Vagina (tissue), 2 donors: Measurements from ENCODE around the gene ATP6V0D1. TPM values are rescaled to one million over a fixed set of nuclear protein-coding genes. Genes with fewer than 3 reads are reported as not detected.
"Not testable (repeated sequence)": the region's sequence is repeated elsewhere in the genome, so short reads cannot be mapped to it uniquely, and the experiment has no call there.

Experiments used
- DNase-seq, 2 donors: peaks; one replicate each; pipeline ENCODE4 v3.0.0-alpha.2; 2017; ENCODE audit errors: extremely low spot score in 2 of 2
- H3K27ac ChIP-seq: fragments of 200-600 bp; sonication (generic); one replicate; pipeline ENCODE4 v1.5.1; 2019
- H3K27me3 ChIP-seq: fragments of 200-600 bp; sonication (generic); one replicate; pipeline ENCODE4 v1.5.1; 2019
- H3K36me3 ChIP-seq, 2 donors: fragments of 200-600 bp; sonication (generic); one replicate each; pipeline ENCODE4 v1.5.1; 2017 to 2019
- H3K4me1 ChIP-seq: fragments of 200-600 bp; sonication (generic); one replicate; pipeline ENCODE4 v1.5.1; 2019
- H3K4me3 ChIP-seq, 2 donors: fragments of 200-600 bp; sonication (generic); 1 replicate in 1 of 2; 2 replicates in 1 of 2; pipeline ENCODE4 v1.5.1; 2016 to 2019
- H3K9me3 ChIP-seq: fragments of 200-600 bp; sonication (generic); one replicate; pipeline ENCODE4 v1.5.1; 2019
- POLR2A ChIP-seq, 2 donors: fragments of 450-650 bp; IDR thresholded peaks; one replicate each; pipeline ENCODE4 v1.6.1; 2017; ENCODE audit warnings: antibody characterized with exemption in 2 of 2, mild to moderate bottlenecking in 2 of 2, moderate library complexity in 2 of 2
- POLR2AphosphoS5 ChIP-seq, 2 donors: sonication (generic); formaldehyde crosslinking; IDR thresholded peaks; one replicate each; pipeline ENCODE4 v1.9.0; 2017; ENCODE audit warnings: antibody characterized with exemption in 2 of 2, mild to moderate bottlenecking in 2 of 2, low read depth in 1 of 2; ENCODE audit not compliant: insufficient read depth in 1 of 2
- intact Hi-C: fragments of 100-400 bp; cut with DNase I; formaldehyde crosslinking; loops from one replicate; pipeline ENCODE4 v1.15.1; 2023
- total RNA-seq: library from RNA; depleted of rRNA; stranded (reverse); fragments of >200 nt; gene quantifications from one replicate; pipeline ENCODE4 v1.2.3, GENCODE V29; 2016
- TF ChIP-seq, protein P1 (sequence below), 3 experiments: fragments of 450-650 bp in 2 of 3; fragments of 200-600 bp in 1 of 3; sonication (generic) in 1 of 3; IDR thresholded peaks; one replicate each; pipeline ENCODE4 v1.5.1; 2017 to 2019; ENCODE audit warnings: antibody characterized with exemption in 3 of 3, mild to moderate bottlenecking in 2 of 3, moderate library complexity in 2 of 3

The ATP6V0D1 gene
- total RNA-seq, 1 donor from 2014 or later, result 110 TPM

DNA sequence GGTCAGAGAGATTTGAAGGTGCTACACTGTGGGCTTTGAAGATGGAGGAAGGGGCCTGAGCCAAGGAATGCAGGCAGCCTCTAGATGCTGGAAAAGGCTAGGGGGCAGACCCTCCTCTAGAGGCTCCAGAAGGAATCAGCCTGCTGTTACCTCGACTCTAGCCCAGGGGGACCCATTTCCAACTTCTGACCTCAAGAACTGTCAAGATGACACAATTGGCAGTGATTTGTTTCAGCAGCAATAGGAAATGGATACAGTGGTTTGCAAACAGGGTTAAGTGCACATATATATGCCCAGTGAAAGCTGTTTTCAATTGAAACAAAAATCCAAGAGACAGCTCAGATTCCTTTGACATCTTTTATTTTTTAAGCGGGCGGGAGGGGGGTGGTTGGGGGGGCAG is 61.0 kb downstream of the ATP6V0D1 start:
- TF ChIP-seq POLR2AphosphoS5 (IDR thresholded peaks at IDR 0.05; ENCODE audit: insufficient read depth in 1 of 2, low read depth in 1 of 2), result no peak
- TF ChIP-seq POLR2A (IDR thresholded peaks at IDR 0.05), result no peak
- TF ChIP-seq, protein P1, sequence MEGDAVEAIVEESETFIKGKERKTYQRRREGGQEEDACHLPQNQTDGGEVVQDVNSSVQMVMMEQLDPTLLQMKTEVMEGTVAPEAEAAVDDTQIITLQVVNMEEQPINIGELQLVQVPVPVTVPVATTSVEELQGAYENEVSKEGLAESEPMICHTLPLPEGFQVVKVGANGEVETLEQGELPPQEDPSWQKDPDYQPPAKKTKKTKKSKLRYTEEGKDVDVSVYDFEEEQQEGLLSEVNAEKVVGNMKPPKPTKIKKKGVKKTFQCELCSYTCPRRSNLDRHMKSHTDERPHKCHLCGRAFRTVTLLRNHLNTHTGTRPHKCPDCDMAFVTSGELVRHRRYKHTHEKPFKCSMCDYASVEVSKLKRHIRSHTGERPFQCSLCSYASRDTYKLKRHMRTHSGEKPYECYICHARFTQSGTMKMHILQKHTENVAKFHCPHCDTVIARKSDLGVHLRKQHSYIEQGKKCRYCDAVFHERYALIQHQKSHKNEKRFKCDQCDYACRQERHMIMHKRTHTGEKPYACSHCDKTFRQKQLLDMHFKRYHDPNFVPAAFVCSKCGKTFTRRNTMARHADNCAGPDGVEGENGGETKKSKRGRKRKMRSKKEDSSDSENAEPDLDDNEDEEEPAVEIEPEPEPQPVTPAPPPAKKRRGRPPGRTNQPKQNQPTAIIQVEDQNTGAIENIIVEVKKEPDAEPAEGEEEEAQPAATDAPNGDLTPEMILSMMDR (IDR thresholded peaks at IDR 0.05), result no peak
- peaks cover 11% of the 10 kb centered on the region for H3K4me1 ChIP-seq
- no peak overlapping the region for H3K4me3 ChIP-seq
- DNase-seq, result no peak
- intact Hi-C loops, result no loop called here
- no peaks in the 10 kb centered on the region for H3K9me3 ChIP-seq
- H3K27ac ChIP-seq, result no peak overlapping the region
- H3K36me3 ChIP-seq, result no peaks in the 10 kb centered on the region
- no peaks in the 10 kb centered on the region for H3K27me3 ChIP-seq

DNA sequence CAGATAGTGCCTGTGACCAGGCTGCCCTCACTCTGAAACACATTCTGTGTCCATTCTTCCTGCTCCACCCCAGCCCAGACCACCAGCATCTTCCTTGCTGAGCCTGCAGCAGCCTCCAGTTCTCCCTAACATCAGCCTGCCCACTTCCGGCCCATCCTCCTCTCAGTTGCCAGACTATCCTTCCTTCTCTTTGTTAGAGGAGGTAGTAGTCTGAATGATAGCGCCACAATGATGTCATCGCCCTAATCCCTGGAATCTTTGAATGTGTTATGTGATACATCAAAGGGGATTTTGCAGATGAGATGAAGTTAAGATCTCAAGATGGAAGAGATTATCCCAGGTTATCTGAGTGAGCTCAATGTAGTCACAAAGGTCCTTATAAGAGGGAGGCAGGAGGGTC is 61.5 kb downstream of the ATP6V0D1 start:
- H3K36me3 ChIP-seq, result no peaks in the 10 kb centered on the region
- intact Hi-C loops, result no loop called here
- H3K4me3 ChIP-seq, result no peak overlapping the region
- no peak overlapping the region for H3K27ac ChIP-seq
- no peak for DNase-seq
- peaks cover 15% of the 10 kb centered on the region for H3K4me1 ChIP-seq
- TF ChIP-seq, protein P1 (IDR thresholded peaks at IDR 0.05), result no peak
- TF ChIP-seq POLR2AphosphoS5 (IDR thresholded peaks at IDR 0.05; ENCODE audit: insufficient read depth in 1 of 2, low read depth in 1 of 2) (no peak), POLR2A (IDR thresholded peaks at IDR 0.05) (no peak)
- H3K27me3 ChIP-seq, result no peaks in the 10 kb centered on the region
- no peaks in the 10 kb centered on the region for H3K9me3 ChIP-seq

DNA sequence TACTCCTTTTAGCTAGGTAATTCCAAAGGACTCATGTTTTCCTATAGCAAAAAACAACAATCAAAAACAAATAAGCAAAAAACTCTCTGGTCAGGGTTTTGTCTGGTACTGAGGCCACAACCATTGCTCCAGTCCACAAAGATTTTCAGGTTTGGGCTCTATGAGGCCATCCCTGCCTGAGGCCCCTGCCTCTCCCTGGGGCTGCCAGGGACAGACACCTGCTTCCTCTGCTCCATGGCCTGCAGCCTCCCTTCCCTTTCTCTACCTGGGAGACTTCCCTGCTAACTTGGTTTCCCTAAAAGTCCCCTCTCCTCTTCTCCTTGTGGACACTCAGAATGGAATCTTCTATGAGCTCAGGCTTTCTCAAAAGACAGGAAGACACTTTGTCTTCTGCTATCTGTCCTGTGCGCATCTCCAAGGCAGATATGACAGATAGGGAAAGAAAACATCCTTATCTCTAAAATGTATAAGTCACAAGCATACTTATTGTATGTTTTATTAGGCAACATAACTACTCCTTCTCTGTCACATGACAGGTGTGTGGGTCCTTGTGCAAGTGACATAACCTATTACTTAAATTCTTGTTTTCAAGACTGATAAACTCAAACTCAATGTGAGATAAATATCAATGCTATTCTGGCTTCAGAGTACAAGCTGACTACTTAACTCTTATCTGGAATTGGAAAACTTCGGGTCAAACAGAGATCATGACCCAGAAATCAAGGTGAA is 63.5 kb downstream of the ATP6V0D1 start:
- Histone ChIP-seq H3K36me3 (no peaks in the 10 kb centered on the region), H3K27ac (no peak overlapping the region), H3K4me1 (peaks cover 22% of the 10 kb centered on the region), H3K9me3 (no peaks in the 10 kb centered on the region), H3K27me3 (no peaks in the 10 kb centered on the region), H3K4me3 (no peak overlapping the region)
- TF ChIP-seq, protein P1 (IDR thresholded peaks at IDR 0.05), result no peak
- TF ChIP-seq POLR2AphosphoS5 (IDR thresholded peaks at IDR 0.05; ENCODE audit: insufficient read depth in 1 of 2, low read depth in 1 of 2) (no peak), POLR2A (IDR thresholded peaks at IDR 0.05) (no peak)
- no peak for DNase-seq
- intact Hi-C loops, result no loop called here

DNA sequence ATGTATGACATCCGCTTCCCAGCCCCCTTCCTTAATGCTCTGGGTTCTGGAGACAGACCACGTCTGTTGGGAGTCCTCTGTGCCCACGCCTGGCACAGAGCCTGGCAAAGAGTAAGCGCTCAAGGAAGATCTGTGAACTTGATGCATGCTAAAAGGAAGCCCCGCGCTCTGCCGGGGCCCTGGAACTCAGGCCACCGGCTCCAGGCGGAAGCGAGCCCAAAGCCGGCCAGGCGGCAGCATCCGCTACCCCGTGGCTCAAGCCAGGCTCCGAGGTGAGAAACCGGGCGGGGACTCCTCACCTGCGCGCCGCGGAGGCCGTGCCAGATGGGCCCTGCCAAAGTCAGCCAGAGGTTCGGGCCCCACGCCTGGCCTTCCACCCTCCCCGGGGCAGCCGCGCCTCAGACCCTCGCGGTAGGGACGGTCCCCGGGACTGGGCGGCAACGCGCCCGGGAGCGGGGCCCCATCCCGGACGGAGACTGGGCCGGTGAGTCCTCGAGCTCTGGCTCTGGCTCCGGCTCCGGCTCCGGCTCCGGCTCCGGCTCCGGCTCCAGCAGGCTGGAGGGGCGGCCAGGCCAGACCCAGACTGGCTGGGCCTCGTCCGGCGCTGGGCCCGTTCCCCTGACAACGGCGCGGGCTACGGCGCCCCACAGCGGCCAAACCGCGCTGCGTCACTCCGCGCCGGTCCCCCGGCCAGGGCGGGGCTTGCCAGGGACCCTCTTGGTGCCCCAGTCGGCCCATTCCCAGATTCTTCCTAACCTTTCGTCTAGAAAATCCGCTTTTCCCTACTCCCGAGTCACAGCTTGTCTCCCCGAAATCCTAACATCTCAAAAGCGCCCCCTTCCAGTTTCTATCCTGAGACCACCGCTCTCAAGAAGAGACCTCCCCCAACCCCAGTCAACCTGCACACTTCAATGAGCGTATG is 64.8 kb downstream of the ATP6V0D1 start, which contains the start of gene ZDHHC1:
ZDHHC1 (minus strand) TSS at position 606 of the 922 bp plus-strand sequence. CDS start 8,702 bp downstream, outside the sequence.
- H3K27me3 ChIP-seq, result no peaks in the 10 kb centered on the region
- TF ChIP-seq, protein P1 (IDR thresholded peaks at IDR 0.05), result peak; percentile 60 to 72 (median 67)
- peak in 1 of 2 donors; percentile 23 for TF ChIP-seq POLR2A (IDR thresholded peaks at IDR 0.05)
- peak in 1 of 2 donors; percentile 65 for TF ChIP-seq POLR2AphosphoS5 (IDR thresholded peaks at IDR 0.05; ENCODE audit: insufficient read depth in 1 of 2, low read depth in 1 of 2)
- no peaks in the 10 kb centered on the region for H3K9me3 ChIP-seq
- no peak for DNase-seq
- intact Hi-C loops, result no loop called here
- peaks cover 22% of the 10 kb centered on the region for H3K4me1 ChIP-seq
- H3K4me3 ChIP-seq, result peak within 1 kb of the TSS; percentile 61 to 83
- peak within 1 kb of the TSS; percentile 73 for H3K27ac ChIP-seq
- H3K36me3 ChIP-seq, result no peaks in the 10 kb centered on the region

DNA sequence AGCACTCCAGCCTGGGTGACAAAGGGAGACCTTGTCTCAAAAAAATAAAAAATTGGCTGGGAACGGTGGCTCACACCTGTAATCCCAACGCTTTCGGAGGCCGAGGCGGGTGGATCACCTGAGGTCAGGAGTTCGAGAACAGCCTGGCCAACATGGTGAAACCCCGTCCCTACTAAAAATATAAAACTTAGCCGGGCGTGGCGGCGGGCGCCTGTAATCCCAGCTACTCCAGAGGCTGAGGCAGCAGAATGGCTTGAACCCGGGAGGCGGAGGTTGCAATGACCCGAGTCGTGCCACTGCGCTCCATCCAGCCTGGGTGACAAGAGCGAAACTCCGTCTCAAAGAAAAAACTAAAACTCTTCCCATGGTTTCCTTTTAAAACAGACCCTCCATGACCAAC is 65.5 kb downstream of the ATP6V0D1 start:
- peak overlapping the region; percentile 73 for H3K27ac ChIP-seq
- H3K9me3 ChIP-seq, H3K27me3 ChIP-seq, intact Hi-C loops, DNase-seq, H3K36me3 ChIP-seq: not testable (repeated sequence)
- H3K4me1 ChIP-seq, result peaks cover 22% of the 10 kb centered on the region
- H3K4me3 ChIP-seq, result peak overlapping the region; percentile 61 to 83
